ENCODE measurements around the gene SURF1. TPM values are rescaled to one million over a fixed set of nuclear protein-coding genes. Genes with fewer than 3 reads are reported as not detected.

Gene SURF1
- total RNA-seq, 1 experiment from 2014 or later, result 71.7 TPM

GRCh38 chr9:133353548-133353947, 2.7 kb downstream of the SURF1 start:
- TF ChIP-seq EZH2 (IDR thresholded peaks at IDR 0.05), result no peak
- TF ChIP-seq POLR2A (IDR thresholded peaks at IDR 0.05; ENCODE audit: borderline replicate concordance, extremely low read depth, insufficient read depth, insufficient read length), result peak; percentile 3
- peaks cover 12 to 38% of the 10 kb centered on the region in 2 experiments; a peak in 3 of 4 replicates for H3K4me1 ChIP-seq (ENCODE audit: control insufficient read depth in 1 of 2, insufficient read depth in 2 of 2, low read length in 2 of 2)
- no peak overlapping the region for H3K4me2 ChIP-seq (ENCODE audit: low read length)
- ChIA-PET RAD21 (ENCODE audit: low non-redundant PET in 1 of 2, low total read pairs in 2 of 2, uncharacterized antibody in 2 of 2, unreplicated experiment in 2 of 2) (no interaction called here), POLR2A (interaction anchor here (0.9 to 1.2 kb wide), 2 partner anchors 9 to 106 kb away, joined by 3 read pairs; partner anchors contain the start of gene CACFD1), CTCF (interaction anchor here (1.4 kb wide), 1 partner anchor 12 kb away, joined by 3 read pairs; no protein-coding TSS in a partner anchor)
- peaks cover 33 to 51% of the 10 kb centered on the region in 2 experiments for H3K36me3 ChIP-seq (ENCODE audit: control insufficient read depth in 1 of 2, insufficient read depth in 2 of 2, low read length in 2 of 2)
- no peak overlapping the region for H2AFZ ChIP-seq (ENCODE audit: low read depth, low read length, poor library complexity, severe bottlenecking)
- no TSS peak for BruUV-seq (replicated peaks)
- H3K9me2 ChIP-seq (ENCODE audit: insufficient read depth), result no peaks in the 10 kb centered on the region
- peak overlapping the region; percentile 4; the same call in 1 of the 2 replicates for H3K27ac ChIP-seq (ENCODE audit: low read depth, low read length)
- no peak overlapping the region for H3K4me3 ChIP-seq (replicated peaks in 1 of 2; ENCODE audit: low read depth in 1 of 2, low read length in 2 of 2)
- H3K9ac ChIP-seq (ENCODE audit: low read length), result no peak overlapping the region
- ATAC-seq (no peak), DNase-seq (ENCODE audit: low read depth, low spot score) (no peak)
- peaks cover 62% of the 10 kb centered on the region for H3K79me2 ChIP-seq (ENCODE audit: insufficient read depth, low read length)
- intact Hi-C loops (cut with micrococcal nuclease), result loop anchor here (10.0 kb wide), 1 partner anchor 641 kb away; the partner anchor contains the start of gene VAV2
- H3K27me3 ChIP-seq (ENCODE audit: insufficient read depth, low read length), result no peaks in the 10 kb centered on the region
- H3K9me3 ChIP-seq (ENCODE audit: control insufficient read depth in 1 of 2, insufficient read depth in 1 of 2, low read depth in 1 of 2, low read length in 2 of 2), result no peaks in the 10 kb centered on the region
- peaks cover 10% of the 10 kb centered on the region; the same call in 1 of the 2 replicates for H4K20me1 ChIP-seq (ENCODE audit: insufficient read depth)

- BruUV-seq (replicated peaks), result no TSS peak
- Histone ChIP-seq H3K27ac (ENCODE audit: low read depth, low read length) (peak overlapping the region; percentile 4; the same call in 1 of the 2 replicates), H3K9ac (ENCODE audit: low read length) (no peak overlapping the region), H3K9me2 (ENCODE audit: insufficient read depth) (no peaks in the 10 kb centered on the region), H3K79me2 (ENCODE audit: insufficient read depth, low read length) (peaks cover 62% of the 10 kb centered on the region), H3K9me3 (ENCODE audit: control insufficient read depth in 1 of 2, insufficient read depth in 1 of 2, low read depth in 1 of 2, low read length in 2 of 2) (no peaks in the 10 kb centered on the region), H3K4me1 (ENCODE audit: control insufficient read depth in 1 of 2, insufficient read depth in 2 of 2, low read length in 2 of 2) (peaks cover 11 to 37% of the 10 kb centered on the region in 2 experiments; a peak in 3 of 4 replicates), H3K4me2 (ENCODE audit: low read length) (no peak overlapping the region), H4K20me1 (ENCODE audit: insufficient read depth) (peaks cover 10% of the 10 kb centered on the region; the same call in 1 of the 2 replicates), H3K4me3 (replicated peaks in 1 of 2; ENCODE audit: low read depth in 1 of 2, low read length in 2 of 2) (no peak overlapping the region), H3K36me3 (ENCODE audit: control insufficient read depth in 1 of 2, insufficient read depth in 2 of 2, low read length in 2 of 2) (peaks cover 33 to 50% of the 10 kb centered on the region in 2 experiments), H2AFZ (ENCODE audit: low read depth, low read length, poor library complexity, severe bottlenecking) (no peak overlapping the region), H3K27me3 (ENCODE audit: insufficient read depth, low read length) (no peaks in the 10 kb centered on the region)
- peak; percentile 12 for TF ChIP-seq POLR2A (IDR thresholded peaks at IDR 0.05; ENCODE audit: borderline replicate concordance, extremely low read depth, insufficient read depth, insufficient read length)
- TF ChIP-seq SRF (IDR thresholded peaks at IDR 0.05; ENCODE audit: low read depth), result no peak
- no peak for TF ChIP-seq CTCF (IDR thresholded peaks at IDR 0.05 in 2 of 3, conservative IDR thresholded peaks at IDR 0.05 in 1 of 3; ENCODE audit: borderline replicate concordance in 1 of 3, insufficient read depth in 1 of 3, low read depth in 2 of 3, low read length in 2 of 3)
- TF ChIP-seq ZBTB33 (IDR thresholded peaks at IDR 0.05; ENCODE audit: extremely low read depth, insufficient replicate concordance, low read length), result no peak
- TF ChIP-seq MAX (IDR thresholded peaks at IDR 0.05), result no peak
- DNase-seq (ENCODE audit: low read depth, low spot score), result no peak
- no peak for ATAC-seq
- CTCF ChIA-PET, result interaction anchor here (1.4 kb wide), 1 partner anchor 11 kb away, joined by 3 read pairs; no protein-coding TSS in a partner anchor
- RAD21 ChIA-PET (ENCODE audit: low non-redundant PET in 1 of 2, low total read pairs in 2 of 2, uncharacterized antibody in 2 of 2, unreplicated experiment in 2 of 2), result no interaction called here
- intact Hi-C loops (cut with micrococcal nuclease), result loop anchor here (10.0 kb wide), 1 partner anchor 642 kb away; the partner anchor contains the start of gene VAV2
- POLR2A ChIA-PET, result interaction anchor here (0.9 to 1.2 kb wide), 2 partner anchors 10 to 107 kb away, joined by 3 read pairs; partner anchors contain the start of gene CACFD1
Measured at GRCh38 chr9:133352635-133353340, 3.5 kb downstream of the SURF1 start.

Data from HCT116 (cell line).